SIG-M5 treated with dmso at 0.1 percent for 504 hours (cell line): ENCODE measurements around the gene PLA2G4E.
A peak's percentile ranks its signal among the peaks of the same experiment; 100 is the strongest.

Experiments
- DNase-seq: peaks from one replicate; lab custom pipeline; 2025; ENCODE audit not compliant: unreplicated experiment; lab: John Stamatoyannopoulos, UW

The PLA2G4E gene

DNA sequence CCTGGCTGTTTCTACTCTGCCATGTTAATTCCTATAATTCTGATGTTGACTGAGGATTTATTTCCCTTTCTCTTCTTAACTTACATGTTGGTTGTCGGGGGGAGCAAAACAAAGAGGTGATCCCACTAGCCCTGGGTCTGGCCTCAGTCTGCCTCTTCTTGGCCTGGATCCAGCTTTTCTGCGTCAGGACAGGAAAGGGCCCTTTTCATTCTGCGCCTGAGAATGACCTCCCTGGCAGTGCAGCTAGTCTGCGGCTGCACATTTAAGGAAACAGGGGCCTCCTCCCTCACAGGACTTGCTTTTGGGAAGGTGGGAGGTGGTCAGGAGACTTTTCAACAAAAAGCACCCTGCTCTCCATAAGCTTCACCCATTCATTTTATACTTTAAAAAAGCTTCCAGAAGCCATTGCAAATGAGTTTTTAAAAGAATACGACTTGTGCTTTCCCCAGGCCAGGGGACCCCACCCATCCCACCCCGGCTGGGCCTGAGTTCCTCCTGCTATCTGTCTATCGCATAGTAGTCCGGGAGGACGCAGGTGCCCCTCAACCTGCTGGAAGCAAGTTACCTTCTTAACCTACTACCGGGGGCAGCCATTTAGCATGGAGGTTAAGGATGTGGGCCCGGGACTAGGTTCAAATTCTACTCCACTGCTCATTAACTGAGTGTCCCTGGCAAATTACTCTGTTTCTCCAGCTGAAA is 27.2 kb downstream of the PLA2G4E start:
- DNase-seq = no peak

GRCh38 chr15:41992803-41993190 is 28.0 kb downstream of the PLA2G4E start:
- no peak for DNase-seq

DNA sequence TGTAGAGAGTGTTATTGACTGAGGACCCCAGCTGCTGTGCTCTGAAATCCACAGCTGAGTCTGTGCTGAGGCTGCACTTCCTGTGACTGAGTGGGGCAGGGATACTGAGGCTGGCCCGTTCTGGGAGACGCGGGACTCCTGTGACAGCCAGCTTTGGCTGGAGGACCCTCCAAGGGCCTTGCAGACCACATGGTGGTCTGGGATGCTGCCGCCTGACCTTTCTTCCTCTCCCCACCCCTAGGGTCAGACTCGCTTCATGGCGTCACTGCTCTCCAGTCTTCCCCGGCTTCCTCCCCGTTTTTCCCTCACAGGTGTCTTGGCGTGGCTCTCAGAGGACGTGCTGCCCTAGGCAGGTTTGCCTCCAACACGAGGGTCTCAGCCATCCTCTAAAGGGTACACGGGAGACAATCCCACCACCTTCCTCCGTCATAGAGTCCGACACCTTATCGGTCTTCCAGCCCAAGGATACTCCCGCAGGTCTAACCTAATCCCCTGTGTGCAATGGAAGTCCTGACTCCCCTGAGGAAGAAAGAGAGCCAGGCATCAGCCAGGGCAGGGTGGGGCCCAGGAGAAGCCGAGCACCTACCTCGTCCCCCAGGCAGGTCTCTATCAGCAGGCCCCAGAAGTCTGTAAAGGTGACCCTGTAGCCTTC is 28.6 kb downstream of the PLA2G4E start:
- no peak for DNase-seq

- no peak for DNase-seq
Measured at GRCh38 chr15:41990691-41991090, 30.2 kb downstream of the PLA2G4E start.

DNA sequence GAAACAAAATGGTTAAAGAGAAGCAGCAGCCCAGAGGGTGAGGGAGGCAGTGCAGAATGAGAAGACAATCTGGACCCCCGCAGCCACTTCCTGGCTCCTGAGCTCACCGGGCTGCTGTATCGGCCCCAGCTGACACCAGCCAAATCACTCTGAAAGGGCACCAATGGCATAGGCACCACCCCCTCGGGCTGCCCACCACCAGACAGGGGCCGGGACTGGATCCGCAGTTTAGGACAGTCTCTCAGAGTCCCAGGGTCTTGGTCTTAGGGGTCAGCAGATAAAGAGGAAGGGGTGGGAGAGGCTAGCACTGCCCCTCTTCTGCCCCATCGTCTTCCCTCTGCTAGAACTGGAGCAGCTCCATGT is 30.6 kb downstream of the PLA2G4E start:
- DNase-seq = no peak

- peak; percentile 32 for DNase-seq
Measured at GRCh38 chr15:41989573-41990242, 31.1 kb downstream of the PLA2G4E start.

DNA sequence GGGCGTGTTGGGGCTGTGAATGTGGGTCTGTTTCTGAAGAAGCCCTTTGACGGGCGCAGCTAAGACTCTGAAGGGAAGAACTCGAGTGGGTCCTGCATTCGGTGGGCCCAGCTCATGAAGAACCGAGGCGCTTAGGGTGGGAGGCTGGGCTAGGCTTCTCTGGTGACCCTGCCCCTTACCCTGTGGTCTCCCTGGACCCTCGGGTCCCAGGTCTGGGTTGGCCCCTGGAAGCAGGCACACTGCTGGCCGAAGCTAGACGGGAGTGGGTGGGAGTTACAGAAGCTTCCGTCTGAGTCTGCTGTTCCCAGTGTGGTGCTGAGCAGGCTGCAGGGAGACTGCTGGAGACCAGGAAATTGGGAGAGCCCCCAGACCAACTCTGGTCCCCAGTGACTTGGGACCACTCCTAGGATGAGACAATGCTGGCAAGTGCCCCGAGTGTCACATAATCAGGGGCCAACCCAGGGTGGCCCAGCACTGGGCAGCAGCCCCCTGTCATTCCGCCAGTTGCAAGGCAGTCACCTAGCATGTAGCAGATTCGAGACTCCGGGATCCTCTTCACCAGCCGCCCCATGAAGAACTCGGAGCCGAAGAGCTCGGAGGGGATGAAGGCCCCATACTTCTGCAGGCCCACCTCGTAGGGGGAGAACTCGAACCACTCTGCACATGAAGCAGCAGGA is 31.8 kb downstream of the PLA2G4E start:
- DNase-seq = no peak

DNA sequence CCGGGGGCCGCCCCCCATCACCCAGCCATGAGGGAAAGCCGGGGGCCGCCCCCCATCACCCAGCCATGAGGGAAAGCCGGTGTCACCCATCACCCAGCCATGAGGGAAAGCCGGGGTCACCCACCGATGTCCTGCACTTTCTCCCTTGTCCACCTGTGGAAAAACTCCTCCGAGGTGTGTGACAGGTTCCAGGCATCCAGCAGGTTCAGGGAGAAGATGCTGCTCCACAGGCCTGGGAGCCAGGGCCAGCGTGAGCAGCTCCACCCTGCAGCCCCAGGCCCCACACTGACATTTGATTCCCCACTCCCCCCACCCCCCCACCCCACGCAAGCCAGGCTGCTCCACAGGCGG is 32.9 kb downstream of the PLA2G4E start:
- no peak for DNase-seq

- DNase-seq = no peak
Measured at GRCh38 chr15:41987246-41987924, 33.5 kb downstream of the PLA2G4E start.

DNA sequence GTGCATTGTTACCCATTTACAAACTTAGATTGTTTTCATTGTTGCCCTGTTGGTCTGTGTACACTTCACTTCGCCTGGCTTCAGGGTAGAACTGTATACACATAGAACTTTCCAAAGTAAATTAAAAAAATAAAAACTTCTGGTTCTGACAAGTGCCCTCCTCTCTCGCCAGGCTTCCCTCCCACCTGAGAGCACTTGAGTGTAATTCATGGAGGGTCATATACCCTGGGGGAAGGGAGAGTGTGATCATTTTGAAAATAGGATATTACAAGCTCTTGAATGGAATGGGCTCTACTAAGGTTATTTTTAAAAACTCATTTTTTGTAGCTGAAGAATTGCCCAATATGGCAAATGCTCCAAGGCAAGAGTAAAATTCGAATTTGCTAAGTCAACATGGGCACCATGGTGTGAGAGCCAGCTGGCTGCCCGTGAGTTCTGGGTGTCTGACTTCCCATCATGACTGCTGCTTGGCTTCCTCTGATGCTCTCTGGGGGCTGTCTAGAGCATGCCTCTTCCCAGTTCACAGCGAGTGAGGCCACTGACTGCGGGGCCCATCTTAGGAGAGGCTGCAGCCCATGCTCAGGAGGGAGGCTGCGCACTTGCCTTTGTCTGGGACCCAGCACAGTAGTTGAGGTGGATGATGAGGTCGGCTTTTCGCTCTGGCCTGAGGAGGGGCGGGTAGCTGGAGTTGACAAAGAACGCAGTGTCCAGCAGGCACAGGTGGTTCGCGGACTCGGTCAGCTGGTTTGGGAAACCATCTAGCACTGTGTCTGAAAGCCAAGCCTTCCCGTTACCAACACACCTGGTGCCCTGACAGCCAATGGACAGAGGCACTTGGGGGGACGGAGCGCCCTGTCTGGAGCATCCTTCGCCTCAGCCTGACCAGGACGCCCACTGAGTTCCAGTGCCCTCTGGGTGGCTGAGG is 35.3 kb downstream of the PLA2G4E start:
- no peak for DNase-seq

DNA sequence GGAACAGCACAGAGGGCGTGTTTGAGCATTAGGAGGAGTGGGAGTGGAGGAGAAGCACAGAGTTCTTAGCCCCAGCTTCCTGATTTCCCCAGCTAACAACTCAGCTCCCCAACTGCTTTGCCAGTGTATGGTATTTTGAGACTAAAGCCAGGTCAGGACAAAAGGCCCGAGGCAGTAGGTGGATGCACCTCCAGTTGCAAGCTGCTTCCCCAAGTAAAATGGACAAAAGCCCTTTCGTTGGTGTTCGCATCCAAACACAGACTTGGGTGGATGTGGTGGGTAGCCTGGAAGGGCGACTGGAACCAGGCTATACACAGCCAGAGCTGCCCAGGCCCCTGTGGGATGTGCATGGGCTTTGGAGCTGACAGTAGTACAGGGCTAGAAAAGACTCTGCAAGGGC is 36.2 kb downstream of the PLA2G4E start:
- no peak for DNase-seq

GRCh38 chr15:41983621-41984571 is 36.9 kb downstream of the PLA2G4E start:
- no peak for DNase-seq

DNA sequence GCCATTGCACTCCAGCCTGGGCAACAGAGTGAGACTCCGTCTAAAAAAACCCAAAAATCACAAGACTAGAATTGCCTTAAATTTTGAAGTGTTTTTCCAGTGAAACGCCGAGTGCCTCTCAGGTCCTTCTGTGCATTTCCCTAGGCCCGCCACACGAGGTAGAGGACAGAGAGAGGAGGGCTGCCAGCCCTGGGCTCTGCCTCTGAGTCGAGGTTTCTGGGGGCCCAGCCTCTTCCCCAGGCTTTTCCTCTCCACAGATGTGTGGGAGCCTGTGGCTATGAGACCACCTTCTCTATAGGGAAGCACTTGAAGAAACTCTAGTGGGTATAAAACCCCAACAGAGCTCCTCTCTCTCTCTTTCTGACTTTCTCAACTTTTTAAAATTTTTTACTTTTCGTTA is 37.6 kb downstream of the PLA2G4E start:
- no peak for DNase-seq

DNA sequence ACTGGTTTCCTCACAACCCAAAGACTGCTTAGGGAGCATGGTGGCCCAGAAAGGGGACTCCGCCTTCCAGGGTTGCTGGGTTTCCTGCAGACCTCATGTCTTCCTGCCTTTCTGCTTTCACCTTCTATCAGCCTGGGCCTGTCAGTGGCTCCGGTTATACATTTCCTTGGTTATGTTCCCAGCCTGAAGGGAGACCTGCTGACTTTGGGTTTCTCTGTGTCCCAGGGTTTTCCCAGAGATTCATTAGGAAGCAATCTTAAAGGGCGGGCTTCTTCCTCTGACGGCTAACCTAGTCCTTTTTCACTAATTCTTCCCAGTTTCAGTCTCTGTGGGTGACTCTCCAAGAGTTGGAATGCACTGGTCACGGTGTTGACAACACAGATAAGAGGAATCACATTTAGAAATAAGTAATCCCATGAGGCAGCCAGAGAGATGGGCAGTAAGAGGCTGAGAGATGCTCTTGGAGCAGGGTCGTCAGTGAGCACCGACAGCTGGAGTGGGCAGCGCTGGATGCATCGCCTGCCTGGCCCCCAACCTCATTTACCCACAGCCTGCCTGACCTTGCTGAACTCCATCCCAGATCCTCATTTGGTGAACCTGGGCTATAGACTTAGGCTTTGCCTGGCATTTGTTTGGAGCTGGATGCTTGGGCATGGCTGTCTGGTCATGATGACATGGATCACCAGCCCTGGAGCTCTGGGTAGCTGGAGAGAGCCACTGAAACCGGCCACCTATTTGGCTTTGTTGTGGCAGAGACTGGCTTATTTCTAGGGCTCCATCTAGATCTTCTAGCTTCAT is 38.5 kb downstream of the PLA2G4E start:
- DNase-seq = no peak

- DNase-seq = no peak
Measured at GRCh38 chr15:41981371-41982132, 39.3 kb downstream of the PLA2G4E start.

DNA sequence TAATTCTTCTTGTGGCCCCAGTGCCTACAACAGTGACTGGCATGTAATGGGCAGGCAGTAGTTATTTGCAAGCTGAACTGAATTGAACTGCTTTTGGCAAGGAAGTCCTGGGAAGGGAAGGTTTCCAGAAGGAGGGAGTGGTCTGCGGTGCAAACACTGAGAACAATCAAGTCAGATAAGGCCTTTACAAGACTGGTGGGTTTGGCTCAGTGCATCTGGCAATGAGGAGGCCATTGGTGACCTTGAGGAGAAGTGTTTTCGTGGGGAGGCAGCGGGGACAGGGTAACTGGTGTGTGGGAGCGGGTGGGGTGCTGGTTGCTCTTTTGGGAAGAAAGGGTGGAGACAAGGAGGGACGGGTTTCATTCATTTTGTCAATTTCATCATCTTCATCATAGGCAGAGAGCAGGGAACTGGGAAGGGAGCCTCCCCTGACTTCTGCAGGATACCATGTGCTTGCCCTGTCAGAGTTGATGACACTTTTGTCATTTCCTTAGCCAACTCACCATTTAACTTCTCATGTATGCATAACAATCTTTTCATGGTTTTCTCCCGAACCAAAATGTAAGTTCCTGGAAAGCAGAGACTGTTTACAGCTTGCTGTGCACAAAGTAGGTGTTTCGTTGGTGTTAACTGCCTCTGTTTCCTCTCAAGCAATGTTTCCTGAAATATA is 40.1 kb downstream of the PLA2G4E start:
- DNase-seq = no peak
